Measurements from ENCODE around the gene KAZN.

Gene KAZN

GRCh38 chr1:14948112-14948652 lies 349.7 kb downstream of the KAZN start:
- no peak for DNase-seq (ENCODE audit: low read depth)
- no peak for TF ChIP-seq CTCF (conservative IDR thresholded peaks at IDR 0.05; ENCODE audit: low read depth, low read length)
- no peak overlapping the region for H3K4me3 ChIP-seq (ENCODE audit: low read length)

GRCh38 chr1:14949270-14949835 lies 350.9 kb downstream of the KAZN start:
- DNase-seq (ENCODE audit: low read depth), result no peak
- no peak overlapping the region for H3K4me3 ChIP-seq (ENCODE audit: low read length)
- no peak for TF ChIP-seq CTCF (conservative IDR thresholded peaks at IDR 0.05; ENCODE audit: low read depth, low read length)

- no peak for TF ChIP-seq CTCF (conservative IDR thresholded peaks at IDR 0.05; ENCODE audit: low read depth, low read length)
- no peak for DNase-seq (ENCODE audit: low read depth)
- no peak overlapping the region for H3K4me3 ChIP-seq (ENCODE audit: low read length)
Observed at GRCh38 chr1:14949836-14950713, 351.6 kb downstream of the KAZN start.

- H3K4me3 ChIP-seq (ENCODE audit: low read length), result no peak overlapping the region
- DNase-seq (ENCODE audit: low read depth), result no peak
- TF ChIP-seq CTCF (conservative IDR thresholded peaks at IDR 0.05; ENCODE audit: low read depth, low read length), result no peak
Observed at GRCh38 chr1:14951766-14952165, 353.3 kb downstream of the KAZN start.

GRCh38 chr1:14952626-14953314 lies 354.3 kb downstream of the KAZN start:
- no peak for DNase-seq (ENCODE audit: low read depth)
- H3K4me3 ChIP-seq (ENCODE audit: low read length), result no peak overlapping the region
- TF ChIP-seq CTCF (conservative IDR thresholded peaks at IDR 0.05; ENCODE audit: low read depth, low read length), result no peak

GRCh38 chr1:14954210-14954609 lies 355.7 kb downstream of the KAZN start:
- no peak for TF ChIP-seq CTCF (conservative IDR thresholded peaks at IDR 0.05; ENCODE audit: low read depth, low read length)
- no peak for DNase-seq (ENCODE audit: low read depth)
- no peak overlapping the region for H3K4me3 ChIP-seq (ENCODE audit: low read length)
